ENCODE results near the gene KPTN. TPM values are rescaled to one million over a fixed set of nuclear protein-coding genes. Genes with fewer than 3 reads are reported as not detected.

The KPTN gene
- polyA plus RNA-seq, 1 donor from 2014 or later = 6.5 TPM

DNA sequence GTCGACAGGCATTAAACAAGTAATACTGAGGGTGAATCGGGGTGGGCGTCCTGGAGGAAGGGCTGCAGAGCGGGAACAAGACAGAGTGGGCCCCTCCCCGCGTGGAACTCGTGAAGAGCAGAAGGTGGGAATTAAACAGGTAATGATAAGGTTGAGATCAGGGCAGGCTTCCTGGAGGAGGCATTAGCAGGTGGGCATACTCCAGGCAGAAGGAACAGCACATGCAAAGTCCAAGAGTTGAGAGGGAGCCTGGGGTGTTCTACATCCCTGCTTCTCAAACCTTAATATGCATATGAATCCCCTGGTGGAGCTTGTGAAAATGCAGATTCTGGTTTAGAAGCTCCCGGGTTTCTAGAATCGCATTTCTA is 35.7 kb downstream of the KPTN start:
- peaks cover 55% of the 10 kb centered on the region for H3K27me3 Mint-ChIP-seq
- peaks cover 2 to 6% (median 4%) of the 10 kb centered on the region in 3 donors for H3K9me3 Mint-ChIP-seq
- H3K4me1 Mint-ChIP-seq = peaks cover 6 to 14% (median 13%) of the 10 kb centered on the region in 3 donors
- H3K36me3 Mint-ChIP-seq = no peaks in the 10 kb centered on the region
- peak overlapping the region in 1 of 3 donors; percentile 58 for H3K27ac Mint-ChIP-seq
- peak overlapping the region in 1 of 4 donors; percentile 55 for H3K4me3 Mint-ChIP-seq

DNA sequence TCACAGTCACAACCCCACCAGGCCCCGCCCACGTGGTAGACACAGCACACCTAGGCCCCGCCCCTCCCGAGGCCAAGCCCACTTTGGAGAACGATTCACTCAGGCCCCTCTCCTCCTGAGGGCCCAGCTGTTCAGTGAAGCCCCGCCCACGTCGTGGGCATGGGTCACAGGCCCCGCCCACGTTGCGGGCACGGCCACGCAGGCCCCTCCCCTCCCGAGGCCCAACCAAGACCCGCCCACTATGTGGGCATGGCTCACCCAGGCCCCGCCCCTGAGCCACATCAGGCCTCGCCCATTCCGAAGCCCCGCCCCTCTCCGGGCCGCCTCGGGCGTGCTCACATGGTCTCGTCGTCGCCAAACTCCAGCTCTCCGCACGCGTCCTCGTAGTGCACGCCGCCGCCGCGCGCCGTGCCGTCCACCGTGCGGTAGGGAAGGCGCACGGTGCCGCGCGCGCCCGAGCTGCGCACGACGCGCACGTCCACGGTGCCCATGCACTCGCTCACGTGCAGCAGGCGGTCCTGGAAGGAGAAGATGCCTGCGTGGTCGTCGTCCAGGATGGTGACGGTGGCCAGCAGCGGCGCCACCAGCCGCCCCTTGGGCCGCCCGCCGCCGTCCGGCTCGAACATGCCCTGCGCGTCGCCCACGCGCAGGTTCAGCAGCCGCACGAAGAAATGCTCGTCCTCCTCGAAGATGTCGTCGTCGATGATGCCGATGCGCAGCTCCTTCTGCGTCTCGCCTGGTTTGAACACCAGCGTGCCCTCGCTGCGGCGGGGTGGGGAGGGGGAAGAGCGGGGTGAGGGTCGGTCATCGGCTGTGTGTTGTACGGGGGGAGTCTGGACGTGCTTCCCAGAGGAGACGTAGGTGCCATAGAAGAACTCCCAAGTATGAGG is 36.3 kb downstream of the KPTN start:
- no peaks in the 10 kb centered on the region for H3K36me3 Mint-ChIP-seq
- H3K27me3 Mint-ChIP-seq = peaks cover 58% of the 10 kb centered on the region
- H3K27ac Mint-ChIP-seq = peak overlapping the region in 1 of 3 donors; percentile 58
- peaks cover 6 to 14% (median 13%) of the 10 kb centered on the region in 3 donors for H3K4me1 Mint-ChIP-seq
- peak overlapping the region in 1 of 4 donors; percentile 55 for H3K4me3 Mint-ChIP-seq
- H3K9me3 Mint-ChIP-seq = peaks cover 2 to 7% (median 4%) of the 10 kb centered on the region in 3 donors

DNA sequence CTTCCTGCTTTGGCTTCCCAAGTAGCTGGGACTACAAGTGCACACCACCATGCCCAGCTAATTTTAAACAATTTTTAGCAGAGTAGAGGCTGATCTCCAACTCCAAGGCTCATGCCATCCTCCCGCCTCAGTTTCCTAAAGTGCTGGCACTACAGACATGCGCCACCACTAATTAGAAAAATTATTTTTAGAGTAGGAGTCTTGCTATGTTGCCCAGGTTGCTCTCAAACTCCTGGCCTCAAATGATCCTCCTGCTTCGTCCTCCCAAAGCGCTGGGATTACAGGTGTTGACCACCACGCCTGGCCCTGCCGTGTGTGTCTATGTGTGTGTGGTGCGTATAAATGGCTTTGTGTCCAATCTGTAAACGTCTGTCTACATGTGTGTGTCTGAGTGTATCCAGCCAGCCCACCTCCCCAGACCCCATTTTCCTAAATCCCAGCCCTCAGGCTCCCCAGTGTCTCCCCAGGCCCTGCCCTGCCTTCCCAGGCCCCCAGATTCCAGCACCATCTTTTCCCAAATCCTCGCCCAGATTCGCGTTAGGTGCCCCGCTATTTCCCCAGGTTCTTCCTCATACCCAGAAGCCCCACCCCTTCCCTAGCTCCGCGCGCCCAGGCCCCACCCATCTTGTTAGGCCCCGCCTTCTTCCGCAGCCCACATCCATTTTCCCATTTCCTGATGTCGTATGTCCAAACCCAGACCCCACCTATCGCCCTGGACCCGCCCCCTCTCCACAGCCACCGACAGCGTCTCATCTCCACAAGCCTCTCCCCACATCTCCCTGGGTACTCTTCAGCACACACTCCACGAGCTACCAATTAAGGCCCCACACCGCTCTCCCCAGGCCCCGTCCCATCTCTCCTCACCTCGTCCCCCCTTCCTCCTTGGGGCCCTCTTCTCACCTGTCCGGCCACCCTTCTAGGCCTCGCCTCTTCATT is 37.2 kb downstream of the KPTN start:
- peaks cover 2 to 7% (median 4%) of the 10 kb centered on the region in 3 donors for H3K9me3 Mint-ChIP-seq
- H3K4me1 Mint-ChIP-seq = peaks cover 6 to 14% (median 13%) of the 10 kb centered on the region in 3 donors
- H3K4me3 Mint-ChIP-seq = peak overlapping the region in 2 of 4 donors; percentile 73 to 91
- peaks cover 58% of the 10 kb centered on the region for H3K27me3 Mint-ChIP-seq
- H3K36me3 Mint-ChIP-seq = no peaks in the 10 kb centered on the region
- H3K27ac Mint-ChIP-seq = peak overlapping the region in 1 of 3 donors; percentile 9

DNA sequence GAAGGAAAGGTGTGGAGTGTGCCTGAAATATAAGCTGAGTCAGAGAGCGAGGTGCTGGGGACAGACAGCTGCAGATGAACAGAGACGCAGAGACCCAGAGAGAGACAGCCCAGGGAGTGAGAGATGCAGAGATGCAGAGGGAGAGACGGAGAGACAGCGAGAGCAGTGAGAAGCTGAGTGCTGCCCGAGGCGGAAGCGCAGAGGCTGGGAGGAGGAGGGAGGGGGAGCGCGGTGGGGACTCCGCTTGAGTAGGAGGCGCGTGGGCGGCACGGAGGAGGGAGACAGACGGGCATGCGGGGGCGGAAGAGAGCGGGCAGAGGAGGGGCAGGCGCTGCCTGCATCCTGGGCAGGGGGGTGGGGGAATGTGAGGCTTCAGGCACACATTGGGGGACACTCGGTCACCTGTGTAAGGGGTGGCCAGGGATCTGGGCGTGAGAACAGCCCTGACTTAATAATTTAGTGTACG is 38.0 kb downstream of the KPTN start:
- Mint-ChIP-seq H3K4me3 (peak overlapping the region in 2 of 4 donors; percentile 2 to 91), H3K27me3 (peaks cover 60% of the 10 kb centered on the region), H3K9me3 (peaks cover 2 to 7% (median 4%) of the 10 kb centered on the region in 3 donors), H3K36me3 (no peaks in the 10 kb centered on the region), H3K4me1 (peaks cover 6 to 14% (median 13%) of the 10 kb centered on the region in 3 donors), H3K27ac (peak overlapping the region in 1 of 3 donors; percentile 89)

DNA sequence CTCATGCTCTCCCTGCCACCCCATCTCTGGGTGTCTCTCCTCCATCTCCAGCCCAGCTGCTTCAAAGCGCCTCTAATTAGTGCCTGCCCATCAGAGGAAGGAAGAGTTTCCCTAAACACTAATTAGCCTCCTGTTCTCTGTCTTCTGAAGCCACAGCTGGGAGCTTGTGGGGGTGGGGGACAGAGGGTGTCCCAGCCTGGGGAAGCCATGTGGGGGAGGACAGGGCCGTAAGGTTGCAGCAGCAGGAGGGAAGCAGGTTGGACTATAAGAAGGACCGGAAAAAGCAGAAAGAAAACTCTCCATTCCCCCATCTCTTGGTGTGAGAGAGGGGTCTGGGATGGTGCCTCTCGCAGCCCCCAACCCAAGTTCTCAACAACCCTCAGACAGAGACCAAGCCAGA is 38.5 kb downstream of the KPTN start:
- Mint-ChIP-seq H3K27me3 (peaks cover 60% of the 10 kb centered on the region), H3K27ac (peak overlapping the region in 1 of 3 donors; percentile 89), H3K4me1 (peaks cover 6 to 14% (median 13%) of the 10 kb centered on the region in 3 donors), H3K9me3 (peaks cover 2 to 7% (median 4%) of the 10 kb centered on the region in 3 donors), H3K4me3 (peak overlapping the region in 3 of 4 donors; percentile 41 to 91 (median 91)), H3K36me3 (no peaks in the 10 kb centered on the region)

DNA sequence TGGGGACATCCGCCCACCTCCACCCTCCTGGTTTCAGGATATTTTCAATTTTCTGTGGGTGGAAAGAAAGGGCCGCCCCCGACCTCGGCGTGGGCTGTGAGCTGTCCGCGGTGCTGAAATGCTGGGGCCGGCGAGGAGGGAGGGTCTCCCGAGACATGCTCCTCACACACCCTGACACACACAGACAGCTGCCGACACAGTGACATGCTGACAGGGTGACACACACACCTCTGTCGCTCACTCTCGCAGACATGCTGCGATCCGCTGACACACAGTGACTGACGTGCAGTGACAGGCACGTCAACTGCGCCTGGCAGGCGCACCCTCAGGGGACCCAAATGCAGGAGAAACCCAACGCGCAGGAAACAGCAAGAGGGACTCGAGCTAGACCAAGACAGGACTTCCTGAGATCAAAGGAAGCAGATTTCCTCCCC is 39.6 kb downstream of the KPTN start:
- Mint-ChIP-seq H3K4me3 (no peak overlapping the region), H3K4me1 (peaks cover 6 to 14% (median 13%) of the 10 kb centered on the region in 3 donors), H3K36me3 (no peaks in the 10 kb centered on the region), H3K9me3 (peaks cover 2 to 7% (median 4%) of the 10 kb centered on the region in 3 donors), H3K27me3 (peaks cover 55% of the 10 kb centered on the region), H3K27ac (peak overlapping the region in 1 of 3 donors; percentile 85)

DNA sequence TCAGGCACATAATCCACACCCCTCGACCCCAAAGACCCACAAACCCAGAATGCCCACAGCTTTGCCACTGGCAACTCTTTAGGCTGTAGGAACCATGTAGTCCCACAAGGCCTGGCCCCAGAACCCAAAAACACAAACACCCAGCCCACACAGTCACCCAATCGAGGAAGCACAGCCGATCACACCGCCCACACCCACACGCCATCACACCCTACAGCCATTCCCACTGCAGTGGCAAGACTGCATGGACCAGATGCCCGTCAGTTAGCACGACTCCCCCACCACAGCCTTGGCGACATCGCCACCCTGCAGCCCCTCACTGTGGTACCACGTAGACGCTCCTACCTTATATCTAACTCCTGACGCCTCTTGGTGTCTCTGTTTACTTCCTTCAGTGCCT is 40.7 kb downstream of the KPTN start:
- peaks cover 6 to 14% (median 13%) of the 10 kb centered on the region in 3 donors for H3K4me1 Mint-ChIP-seq
- H3K27me3 Mint-ChIP-seq = peaks cover 55% of the 10 kb centered on the region
- H3K27ac Mint-ChIP-seq = peak overlapping the region in 1 of 3 donors; percentile 21

DNA sequence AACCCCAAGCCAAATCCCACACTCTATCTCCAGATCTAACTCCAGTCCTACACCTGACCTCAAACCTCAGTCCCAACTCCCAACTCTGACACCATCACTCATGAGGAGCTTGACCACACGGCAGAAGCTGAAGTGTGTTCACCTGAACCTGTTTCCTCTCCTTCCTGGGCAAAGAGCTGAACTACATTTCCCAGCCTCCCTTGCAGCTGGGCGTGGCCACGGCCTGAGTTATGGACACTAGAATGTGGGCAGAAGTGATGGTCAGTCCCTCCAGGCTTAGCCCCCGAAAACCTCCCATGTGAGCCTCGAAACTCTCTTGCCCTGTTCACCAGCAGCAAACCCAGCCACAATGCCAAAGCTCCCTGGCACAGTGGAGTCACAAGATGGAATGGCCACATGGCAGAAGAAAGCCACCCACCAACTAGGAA is 45.2 kb downstream of the KPTN start:
- Mint-ChIP-seq H3K27me3 (peaks cover 54% of the 10 kb centered on the region), H3K4me3 (peak overlapping the region in 1 of 4 donors; percentile 36), H3K9me3 (peaks cover 0 to 2% (median 0%) of the 10 kb centered on the region in 3 donors), H3K4me1 (peaks cover 1 to 6% (median 2%) of the 10 kb centered on the region in 3 donors), H3K36me3 (no peaks in the 10 kb centered on the region), H3K27ac (no peak overlapping the region)

More for the DNA sequence above, 40.7 kb downstream of the KPTN start:
- Mint-ChIP-seq H3K36me3 (no peaks in the 10 kb centered on the region), H3K4me3 (no peak overlapping the region), H3K9me3 (peaks cover 2 to 7% (median 4%) of the 10 kb centered on the region in 3 donors)

DNA sequence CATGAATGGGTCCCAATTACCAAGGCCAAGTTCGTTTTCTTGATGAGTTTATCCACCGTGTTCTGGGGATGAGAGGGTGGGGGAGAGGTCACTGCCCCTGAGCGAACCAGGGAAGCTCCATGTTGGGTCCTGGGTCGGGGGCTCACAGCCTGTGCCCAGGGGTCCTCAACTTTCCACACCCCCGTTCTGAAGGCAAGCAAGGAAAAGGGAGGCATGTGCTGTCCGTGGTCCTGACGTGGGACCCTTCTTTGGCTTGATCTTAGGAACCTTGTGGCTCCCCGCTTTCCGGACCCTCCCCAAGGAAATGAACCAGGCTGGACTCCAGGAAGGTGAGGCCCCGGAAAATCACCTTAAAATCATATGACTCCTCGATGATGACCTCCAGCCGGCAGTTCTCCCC is 46.5 kb downstream of the KPTN start:
- Mint-ChIP-seq H3K36me3 (no peaks in the 10 kb centered on the region), H3K27me3 (peaks cover 46% of the 10 kb centered on the region), H3K27ac (peak overlapping the region in 1 of 3 donors; percentile 45), H3K9me3 (no peaks in the 10 kb centered on the region), H3K4me3 (peak overlapping the region in 1 of 4 donors; percentile 27), H3K4me1 (peaks cover 1 to 4% (median 2%) of the 10 kb centered on the region in 3 donors)

DNA sequence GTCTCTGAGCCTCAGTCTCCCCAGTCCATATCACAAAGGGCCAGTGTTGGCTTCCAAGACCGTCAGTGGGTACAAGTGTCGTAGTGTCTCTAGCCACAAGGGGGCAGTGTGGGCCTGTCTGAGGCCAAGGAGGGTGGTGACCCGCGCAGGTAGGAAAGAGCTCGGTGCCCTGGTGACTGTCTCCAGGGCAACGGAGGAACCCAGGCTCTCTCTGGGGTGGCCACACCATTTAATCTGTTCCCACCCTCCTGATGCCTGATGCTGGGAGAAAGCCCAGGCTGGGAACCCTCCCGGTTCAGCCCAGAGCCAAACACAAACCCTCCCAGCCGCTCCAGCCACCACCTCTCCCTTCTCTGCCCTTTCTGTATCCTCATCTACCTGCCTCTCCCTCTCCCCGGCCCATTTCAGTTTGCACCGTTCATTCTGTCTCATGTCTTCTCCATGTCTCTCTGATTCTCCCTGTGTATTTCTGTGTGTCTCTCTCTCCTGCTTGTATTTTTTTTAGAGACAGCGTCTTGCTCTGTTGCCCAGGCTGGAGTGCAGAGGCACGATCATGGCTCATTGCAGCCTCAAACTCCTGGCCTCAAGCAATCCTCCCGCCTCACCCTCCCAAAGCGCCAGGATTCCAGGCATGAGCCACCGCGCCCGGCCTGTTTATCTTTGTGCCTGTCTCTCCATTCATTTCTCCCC is 47.2 kb downstream of the KPTN start:
- Mint-ChIP-seq H3K4me1 (peaks cover 1 to 4% (median 2%) of the 10 kb centered on the region in 3 donors), H3K27me3 (peaks cover 50% of the 10 kb centered on the region), H3K36me3 (no peaks in the 10 kb centered on the region), H3K27ac (peak overlapping the region in 1 of 3 donors; percentile 24), H3K4me3 (no peak overlapping the region), H3K9me3 (no peaks in the 10 kb centered on the region)

DNA sequence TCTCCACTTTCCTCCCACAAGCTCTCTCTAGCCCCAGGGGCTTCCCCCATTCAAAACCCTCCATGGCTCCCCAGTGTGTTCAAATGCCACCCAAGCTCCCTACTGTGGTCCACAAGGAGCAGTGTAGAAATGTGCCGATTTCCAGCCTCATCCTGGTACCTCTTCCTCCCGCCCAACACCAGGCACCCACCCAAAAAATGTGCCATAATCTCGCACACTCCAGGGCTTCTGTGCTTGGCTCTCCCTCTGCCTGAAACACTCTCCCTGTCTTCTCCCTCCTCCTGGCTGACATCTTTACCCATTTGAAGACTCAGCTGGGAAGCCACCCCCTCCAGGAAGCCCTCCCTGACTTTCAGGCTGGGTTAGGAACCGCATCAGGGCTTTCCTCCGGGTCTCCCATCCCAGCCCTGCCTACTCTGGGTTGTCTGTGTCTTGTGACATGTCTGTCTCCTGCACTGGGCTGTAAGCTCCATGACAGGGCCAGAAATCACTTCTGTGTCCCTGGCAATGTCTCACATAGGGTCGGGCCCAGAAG is 48.1 kb downstream of the KPTN start:
- no peaks in the 10 kb centered on the region for H3K36me3 Mint-ChIP-seq
- H3K4me1 Mint-ChIP-seq = peaks cover 1 to 4% (median 2%) of the 10 kb centered on the region in 3 donors
- H3K4me3 Mint-ChIP-seq = peak overlapping the region in 2 of 4 donors; percentile 53 to 61
- no peak overlapping the region for H3K27ac Mint-ChIP-seq
- H3K27me3 Mint-ChIP-seq = peaks cover 54% of the 10 kb centered on the region
- H3K9me3 Mint-ChIP-seq = no peaks in the 10 kb centered on the region

DNA sequence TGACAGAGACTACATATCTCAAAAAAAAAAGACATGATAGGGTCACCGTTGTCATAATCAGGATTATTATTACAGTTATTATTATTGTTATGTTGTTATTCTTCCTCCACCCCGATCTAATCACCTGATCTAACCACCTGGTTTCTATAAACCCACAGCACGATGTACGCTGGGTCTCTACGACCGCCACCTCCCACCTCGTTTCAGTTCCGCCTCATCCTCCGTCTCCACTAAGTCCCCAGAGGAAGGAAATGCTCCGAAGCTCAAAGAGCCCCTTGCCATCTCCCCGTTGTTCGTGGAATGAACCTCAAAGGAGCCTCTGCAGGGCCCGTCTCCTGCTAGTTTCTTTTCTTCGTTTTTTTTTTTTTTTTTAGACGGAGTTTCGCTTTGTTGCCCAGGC is 48.8 kb downstream of the KPTN start:
- no peaks in the 10 kb centered on the region for H3K9me3 Mint-ChIP-seq
- H3K4me3 Mint-ChIP-seq = peak overlapping the region in 1 of 4 donors; percentile 6
- peaks cover 1 to 4% (median 3%) of the 10 kb centered on the region in 3 donors for H3K4me1 Mint-ChIP-seq
- H3K27me3 Mint-ChIP-seq = peaks cover 58% of the 10 kb centered on the region
- H3K27ac Mint-ChIP-seq = no peak overlapping the region
- no peaks in the 10 kb centered on the region for H3K36me3 Mint-ChIP-seq

DNA sequence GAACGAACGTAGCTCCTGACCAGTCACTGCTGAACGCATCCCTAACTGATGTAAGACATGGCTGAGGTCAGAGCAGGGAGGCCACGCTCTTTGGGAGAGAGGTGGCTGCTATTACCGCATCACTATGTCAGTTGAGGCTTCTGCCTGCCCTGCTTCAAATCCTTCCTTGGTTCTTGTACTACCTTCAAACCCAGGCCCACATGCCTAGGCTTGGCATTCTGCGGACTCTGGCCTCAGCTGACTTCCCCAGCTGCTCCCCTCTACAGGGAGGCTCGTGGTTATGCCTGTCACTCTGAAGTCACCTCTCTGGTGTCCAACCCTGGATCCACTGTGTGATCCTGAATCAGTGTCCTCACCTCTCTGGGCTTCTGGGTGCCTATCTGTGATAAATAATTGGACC is 49.9 kb downstream of the KPTN start:
- peaks cover 60% of the 10 kb centered on the region for H3K27me3 Mint-ChIP-seq
- peaks cover 1 to 4% (median 3%) of the 10 kb centered on the region in 3 donors for H3K4me1 Mint-ChIP-seq
- H3K27ac Mint-ChIP-seq = no peak overlapping the region
- no peak overlapping the region for H3K4me3 Mint-ChIP-seq
- H3K9me3 Mint-ChIP-seq = no peaks in the 10 kb centered on the region
- no peaks in the 10 kb centered on the region for H3K36me3 Mint-ChIP-seq

DNA sequence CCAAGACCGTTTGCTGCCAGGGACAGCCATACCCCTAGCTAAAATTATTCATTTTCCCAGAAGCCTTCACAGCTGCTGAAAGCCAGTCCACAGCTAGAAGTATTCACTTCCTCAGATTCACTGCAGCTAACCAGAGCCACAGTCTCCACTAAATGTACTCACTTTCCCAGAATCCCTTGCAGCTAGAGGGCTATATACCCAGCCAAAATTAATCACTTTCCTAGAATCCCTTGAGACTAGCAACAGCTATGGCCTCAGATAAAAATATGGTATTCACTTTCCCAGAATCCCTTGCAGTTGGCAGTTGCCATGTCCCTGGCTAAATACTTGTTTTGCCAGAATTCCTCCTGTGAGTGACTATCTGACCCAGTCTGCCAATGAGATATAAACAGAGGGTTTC is 50.9 kb downstream of the KPTN start:
- Mint-ChIP-seq H3K27me3 (peaks cover 53% of the 10 kb centered on the region), H3K4me1 (peaks cover 1 to 4% (median 3%) of the 10 kb centered on the region in 3 donors), H3K27ac (no peak overlapping the region), H3K9me3 (no peaks in the 10 kb centered on the region), H3K4me3 (no peak overlapping the region), H3K36me3 (no peaks in the 10 kb centered on the region)
